Measurements from ENCODE around the gene C19orf81.
A peak's percentile ranks its signal among the peaks of the same experiment; 100 is the strongest.

C19orf81 gene

DNA sequence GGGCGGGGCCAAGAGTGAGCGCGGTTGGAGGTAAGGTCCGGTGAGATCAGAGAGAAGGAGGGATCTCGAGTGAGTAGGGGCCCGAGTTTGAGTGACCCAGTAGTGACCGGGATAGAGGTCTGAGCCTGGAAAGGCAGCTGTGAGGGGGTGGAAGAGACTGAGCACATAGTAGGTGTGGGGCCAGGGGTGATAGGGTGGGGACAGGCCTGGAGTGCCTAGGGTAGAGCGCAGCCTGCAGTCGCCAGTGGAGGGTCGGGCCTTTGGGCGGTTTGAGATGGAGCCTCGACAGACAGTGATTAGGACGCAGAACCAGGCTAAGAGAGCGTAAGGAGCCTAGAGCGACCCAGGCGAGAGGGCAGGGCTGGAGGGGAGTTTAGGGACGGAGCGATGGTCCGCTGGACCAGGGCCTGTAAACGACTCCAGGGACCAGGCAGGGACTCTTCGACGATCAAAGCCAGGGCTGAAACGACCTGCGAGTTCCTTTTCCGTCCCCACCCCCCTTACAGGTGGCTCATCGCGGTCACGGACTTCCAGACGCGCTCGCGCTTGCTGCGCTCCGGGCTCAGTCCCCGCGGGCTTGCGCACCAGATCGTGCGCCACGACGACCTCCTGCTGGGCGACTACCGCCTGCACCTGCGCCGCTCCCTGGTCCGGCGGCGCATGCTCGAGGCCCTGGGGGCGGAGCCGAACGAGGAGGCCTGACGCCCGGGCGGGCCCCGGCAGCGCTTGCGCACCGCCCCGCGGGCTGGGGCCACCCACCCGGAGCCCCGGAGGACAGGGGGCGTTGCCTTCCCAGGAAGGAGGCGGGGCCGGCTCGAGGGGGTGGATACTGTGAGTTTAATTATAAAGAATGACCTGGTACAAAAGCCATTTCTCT, 9.4 kb downstream of the C19orf81 start:
- DNase-seq (ENCODE audit: low read depth in 2 of 2): peak; percentile 38 to 54

DNA sequence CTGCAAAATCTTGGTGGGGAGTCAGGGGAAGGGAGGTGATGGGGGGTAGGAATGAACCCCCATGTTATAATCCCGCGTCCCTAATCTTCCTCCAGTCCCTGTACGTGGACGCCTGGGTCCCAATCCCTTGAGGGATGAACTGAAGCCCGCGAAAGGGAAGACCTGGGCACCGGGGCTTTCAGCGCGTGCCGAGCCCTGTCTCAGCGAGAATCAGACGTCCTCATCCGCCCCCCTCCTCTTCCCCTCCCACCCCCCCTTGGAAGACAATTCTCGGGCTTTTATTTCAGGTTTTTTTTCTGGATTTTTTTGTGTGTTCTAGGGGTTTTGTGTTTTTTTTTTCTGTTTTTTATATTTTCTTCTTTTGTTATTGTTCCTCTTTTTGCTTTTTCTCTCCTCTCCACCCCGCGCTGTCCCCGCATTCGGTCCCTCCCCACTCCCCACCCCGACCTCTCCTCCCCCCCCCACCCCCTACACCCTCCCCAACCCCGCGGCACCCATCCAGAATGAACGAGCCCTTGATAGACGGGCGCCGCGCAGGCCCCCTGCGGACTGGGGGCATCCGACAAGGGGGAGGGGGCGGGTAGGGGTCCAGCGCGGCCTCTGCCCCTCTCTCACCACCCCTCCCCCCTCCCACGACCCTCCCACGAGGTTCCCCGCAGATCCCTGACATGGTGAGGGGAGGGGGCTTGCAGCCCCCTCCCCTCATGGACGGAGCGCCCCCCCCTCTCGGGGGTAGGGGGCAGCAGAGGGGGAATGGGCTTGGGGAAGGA, 10.3 kb downstream of the C19orf81 start:
- DNase-seq (ENCODE audit: low read depth in 2 of 2): no peak

DNA sequence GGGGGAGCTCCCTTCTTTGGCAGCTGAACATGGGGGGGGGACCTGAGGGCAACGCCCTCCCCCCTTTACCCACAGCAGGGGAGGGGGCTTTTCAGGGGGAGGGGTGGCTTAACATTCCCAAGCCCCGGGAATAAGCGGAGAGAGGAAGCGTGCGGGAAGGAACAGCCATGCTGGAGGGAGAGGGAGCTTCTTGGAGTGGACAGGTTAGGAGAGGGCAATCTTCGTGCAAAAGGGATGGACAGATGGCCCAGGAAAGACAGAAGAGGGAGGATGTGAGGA, 10.8 kb downstream of the C19orf81 start:
- DNase-seq (ENCODE audit: low read depth in 2 of 2): no peak

DNA sequence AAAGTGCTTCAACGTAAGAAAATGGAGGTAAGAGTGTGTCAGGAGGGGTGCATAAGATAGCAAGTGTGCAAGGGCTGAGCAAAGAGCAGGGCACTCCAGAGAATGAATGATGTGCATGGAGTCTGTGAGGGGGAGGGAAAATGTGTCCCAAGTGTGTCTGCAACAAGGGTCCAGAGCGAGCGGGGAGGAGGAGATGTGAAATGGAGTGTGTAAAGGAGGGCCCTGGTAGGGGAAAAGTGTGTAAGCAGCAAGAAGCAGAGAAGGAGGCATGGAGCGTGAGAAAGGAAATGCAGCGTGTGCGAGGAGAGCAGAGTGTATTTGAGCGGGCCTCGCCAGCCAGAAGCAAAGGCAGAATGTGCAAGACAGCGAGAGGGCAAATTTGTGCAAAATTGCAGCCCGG, 11.8 kb downstream of the C19orf81 start:
- DNase-seq (ENCODE audit: low read depth in 2 of 2): no peak

DNA sequence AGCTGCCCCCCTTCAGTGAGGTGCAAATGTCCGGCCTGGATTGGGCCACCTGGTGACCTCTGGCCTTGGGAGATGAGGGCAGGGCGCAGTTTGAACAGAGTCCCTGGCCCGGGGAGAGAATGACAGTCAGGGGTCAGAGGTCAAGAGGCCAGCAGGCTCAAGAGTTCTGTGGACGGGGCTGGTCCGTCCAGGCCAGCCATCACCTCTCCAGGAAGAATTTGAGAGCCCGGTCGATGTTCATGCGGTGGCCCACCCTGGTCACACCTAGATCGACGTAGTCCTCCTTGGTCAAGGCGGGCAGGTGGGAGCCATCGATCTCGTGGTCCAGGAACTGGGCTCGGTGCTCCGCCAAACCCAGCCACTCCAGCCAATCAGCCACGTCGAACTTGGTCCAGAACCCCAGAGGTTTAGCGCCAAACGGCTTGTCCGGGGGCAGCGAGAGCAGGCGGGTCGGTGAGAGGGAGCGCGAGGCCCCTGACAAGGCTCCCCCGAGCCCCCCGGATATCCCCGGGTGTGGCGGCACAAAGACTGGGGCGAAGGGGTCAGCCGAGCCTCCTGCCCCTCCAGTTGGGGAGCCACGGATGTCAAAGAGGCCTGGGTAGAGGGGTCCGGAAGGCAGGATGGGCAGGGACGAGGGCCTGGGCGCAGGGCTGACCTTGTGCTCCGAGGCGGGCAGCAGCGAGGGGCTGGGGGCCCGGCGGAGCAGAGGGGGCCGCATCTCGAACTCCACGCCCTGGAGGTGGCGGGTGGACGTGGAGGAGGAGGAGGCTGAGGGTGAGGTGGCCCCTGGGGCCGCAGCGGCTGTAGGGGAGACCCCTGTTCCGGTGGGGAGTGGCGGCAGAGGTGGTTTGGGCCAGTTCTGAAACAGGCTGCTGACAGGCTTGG, 12.8 kb downstream of the C19orf81 start:
- DNase-seq (ENCODE audit: low read depth in 2 of 2): no peak

DNA sequence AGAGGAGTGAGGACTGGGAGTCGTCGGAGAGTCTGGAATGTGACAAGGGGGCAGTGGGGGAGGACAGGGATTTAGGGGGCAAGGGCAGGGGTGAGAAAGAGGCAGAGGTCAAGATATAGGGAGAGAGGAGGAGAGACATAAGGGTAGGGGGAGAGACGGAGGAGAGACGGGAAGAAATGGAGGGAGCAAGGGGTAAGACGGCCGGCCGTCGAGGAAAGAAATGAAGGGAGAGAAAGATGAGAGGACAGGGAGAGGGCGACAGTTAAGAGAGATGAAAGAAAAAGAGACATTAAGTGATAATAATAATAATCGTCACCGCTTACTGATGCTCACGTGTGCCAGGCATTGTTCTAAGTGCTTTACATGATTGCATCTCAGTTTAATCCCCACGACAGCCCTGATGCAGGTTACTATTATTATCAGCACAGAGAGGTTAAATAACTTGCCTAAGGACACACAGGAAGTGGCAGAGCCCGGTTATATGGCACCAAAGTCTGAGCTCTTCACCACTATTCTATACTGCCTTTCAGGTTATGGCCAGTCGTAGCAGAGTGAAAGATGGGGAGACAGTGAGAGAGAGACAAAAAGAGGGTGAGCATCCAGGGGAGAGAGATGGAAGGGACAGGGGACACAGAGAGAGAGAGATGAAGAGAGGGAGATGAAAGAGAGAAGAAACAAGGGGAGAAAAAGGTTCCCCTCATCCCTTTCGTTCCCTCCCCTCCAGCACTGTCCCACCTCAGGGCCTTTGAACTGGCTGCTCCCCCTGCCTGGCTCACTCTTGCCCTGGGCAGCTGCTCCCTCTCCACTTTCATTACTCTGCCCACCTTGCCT, 13.6 kb downstream of the C19orf81 start:
- no peak for DNase-seq (ENCODE audit: low read depth in 2 of 2)

DNA sequence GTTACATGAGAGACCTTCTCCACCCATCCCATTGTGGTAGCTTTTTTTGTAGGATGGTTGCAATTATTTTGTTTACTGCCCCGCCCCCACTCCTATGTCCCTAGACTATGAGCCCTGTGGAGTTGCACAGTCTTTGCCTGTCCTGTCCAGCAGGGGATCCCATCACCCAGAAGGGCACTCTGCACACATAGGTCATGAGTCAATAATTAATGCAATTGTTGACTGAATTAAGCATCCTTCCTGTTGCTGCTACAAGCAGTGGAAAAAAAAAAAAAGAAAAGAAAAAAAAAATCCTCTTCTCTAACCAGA, 14.2 kb downstream of the C19orf81 start:
- DNase-seq (ENCODE audit: low read depth in 2 of 2): no peak

DNA sequence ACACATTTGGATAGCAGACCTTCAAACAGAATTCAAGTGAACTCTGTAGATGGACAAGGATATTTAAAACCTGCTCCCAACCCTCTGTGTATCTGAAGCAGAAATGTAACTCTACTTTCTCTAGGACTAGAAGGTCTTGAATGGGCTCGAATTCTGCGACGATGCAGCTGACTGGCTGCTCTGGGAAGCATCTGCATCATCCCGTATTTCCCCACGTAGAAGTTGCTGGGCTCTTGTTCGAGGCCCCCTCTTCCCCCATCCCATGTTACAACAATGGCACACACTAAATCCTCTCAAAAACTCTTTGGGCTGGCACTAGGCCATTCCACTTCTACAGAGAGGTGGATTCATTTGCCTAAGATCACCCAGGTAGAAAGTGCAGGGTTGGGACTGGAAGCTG, 15.0 kb downstream of the C19orf81 start:
- no peak for DNase-seq (ENCODE audit: low read depth in 2 of 2)

DNA sequence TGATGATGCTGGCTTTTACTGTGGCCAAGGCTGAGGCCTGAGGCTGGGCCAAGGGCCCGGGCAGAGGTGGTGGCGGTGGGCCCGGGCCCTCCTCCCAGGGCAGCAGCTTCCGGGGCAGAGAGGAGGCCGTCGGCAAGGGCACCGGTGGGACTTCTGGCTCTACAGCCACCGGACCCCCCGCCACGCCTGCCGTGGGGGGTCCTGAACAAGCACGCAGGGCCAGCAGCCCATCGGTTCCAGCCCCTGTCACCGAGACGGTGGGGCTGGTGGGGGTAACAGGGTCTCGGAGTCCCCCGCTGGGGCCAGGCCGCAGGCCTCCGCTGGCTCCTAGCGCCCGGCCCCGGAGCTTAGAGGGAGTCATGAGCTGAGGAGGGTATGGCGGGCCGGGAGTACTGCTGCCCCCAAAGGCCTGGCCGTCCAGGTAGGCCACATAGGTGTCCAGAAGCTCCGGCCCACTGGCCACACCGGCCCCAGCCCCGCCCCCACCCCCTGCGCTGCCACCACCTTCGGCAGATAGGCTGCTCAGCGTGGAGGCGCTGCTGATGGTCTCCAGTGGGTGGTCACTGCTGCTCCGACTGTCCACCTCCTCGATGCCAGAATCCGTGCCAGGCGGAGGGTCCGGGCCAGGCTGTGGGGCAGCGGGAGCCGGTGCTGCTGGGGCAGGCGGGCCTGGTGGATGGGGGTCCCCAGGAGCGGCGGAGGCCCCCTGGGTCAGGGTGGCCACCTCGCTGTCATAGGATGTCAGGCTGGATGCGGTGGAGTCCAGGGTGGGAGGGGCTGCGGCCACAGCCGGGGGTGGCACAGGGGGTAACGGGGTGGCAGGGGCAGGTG, 17.3 kb downstream of the C19orf81 start:
- no peak for DNase-seq (ENCODE audit: low read depth in 2 of 2)

DNA sequence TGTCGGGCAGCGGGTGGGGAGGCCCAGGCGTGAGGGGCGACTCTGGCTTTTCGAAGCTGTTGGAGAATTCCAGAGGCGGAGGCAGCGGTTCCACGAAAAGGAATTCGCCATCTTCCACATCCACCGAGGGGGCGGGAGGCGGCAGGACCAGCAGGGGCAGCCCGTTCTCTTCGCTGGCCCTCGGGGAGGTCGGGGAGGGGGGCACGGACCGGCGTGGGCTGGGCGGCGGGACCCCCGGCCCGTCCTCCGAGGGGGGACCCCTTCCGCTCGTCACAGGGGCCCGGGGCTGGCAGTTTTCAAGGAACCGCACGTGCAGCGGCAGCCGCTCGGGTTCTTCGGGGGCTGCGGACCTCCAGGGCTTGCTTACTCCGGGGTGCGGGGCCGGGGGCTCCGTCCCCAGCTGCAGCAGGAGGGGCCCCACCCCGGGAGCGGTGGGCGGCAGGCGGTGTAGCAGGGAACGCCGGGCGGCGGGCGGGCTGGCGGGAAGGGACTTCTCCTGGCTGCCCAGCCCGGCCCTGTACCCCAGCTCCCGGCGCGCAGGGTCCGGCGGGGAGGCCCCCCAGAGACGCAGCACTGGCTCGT, 18.0 kb downstream of the C19orf81 start:
- no peak for DNase-seq (ENCODE audit: low read depth in 2 of 2)

DNA sequence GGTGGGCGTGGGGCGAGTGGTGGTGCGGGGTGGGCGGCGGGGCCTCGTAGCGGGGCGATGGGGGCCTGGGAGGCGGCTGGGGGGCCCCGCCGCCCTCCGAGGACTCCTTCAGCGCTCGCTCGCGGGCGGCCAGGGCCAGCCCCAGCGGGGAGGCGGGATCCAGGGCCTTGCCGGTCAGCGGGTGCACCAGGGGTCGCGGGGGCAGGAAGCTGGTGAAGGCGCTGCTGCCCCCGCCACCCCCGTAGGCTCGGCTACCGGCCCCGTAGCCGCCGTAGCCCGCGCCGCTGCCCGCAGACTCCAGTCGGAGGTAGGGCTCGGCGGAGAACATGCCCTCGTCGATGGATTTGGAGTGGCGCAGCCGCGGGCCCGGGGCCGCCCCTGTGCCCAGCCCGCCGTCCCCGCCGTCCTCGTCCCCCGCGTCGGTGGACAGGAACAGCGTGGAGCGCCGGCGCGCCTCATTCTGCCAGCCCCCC, 18.6 kb downstream of the C19orf81 start:
- DNase-seq (ENCODE audit: low read depth in 2 of 2): no peak

DNA sequence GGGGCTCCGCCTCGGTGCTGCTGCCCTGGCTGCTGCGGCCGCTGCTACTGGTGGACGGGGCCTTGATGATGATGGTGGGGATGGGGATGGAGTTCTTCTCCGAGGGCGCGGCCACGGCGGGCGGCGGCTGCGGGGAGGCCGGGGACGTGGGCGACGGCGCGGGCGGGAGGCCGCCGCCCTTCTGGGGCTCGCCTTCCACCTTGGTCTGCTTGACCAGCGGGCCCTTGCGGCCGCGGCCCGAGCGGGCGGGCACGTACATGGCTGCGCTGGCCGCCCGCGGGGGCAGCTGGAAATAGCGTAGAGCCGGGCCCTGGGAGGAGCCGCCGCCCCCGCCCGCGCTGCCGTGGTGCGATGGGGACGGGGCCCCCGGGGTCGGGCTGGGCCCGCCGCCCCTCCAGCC, 19.2 kb downstream of the C19orf81 start:
- DNase-seq (ENCODE audit: low read depth in 2 of 2): no peak

DNA sequence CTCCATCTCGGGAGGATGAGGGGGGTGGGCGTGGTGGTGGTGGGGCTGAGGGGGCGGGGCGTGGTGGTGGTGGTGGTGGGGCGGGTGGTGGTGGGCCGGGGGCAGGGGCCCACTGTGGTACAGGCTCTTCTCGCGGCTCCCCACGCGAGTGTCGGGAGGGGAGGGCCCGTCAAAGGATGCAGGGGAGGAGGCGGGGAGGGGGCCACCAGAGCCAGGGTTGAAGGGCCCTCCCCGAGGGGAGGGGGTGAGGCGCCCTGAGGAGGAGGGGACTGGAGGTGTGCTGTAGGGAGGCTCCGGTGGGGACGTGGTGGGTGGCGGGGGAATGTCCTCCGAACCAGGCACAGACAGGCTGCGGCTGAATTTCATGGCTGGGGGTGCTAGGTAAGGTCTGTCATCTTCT, 19.6 kb downstream of the C19orf81 start:
- DNase-seq (ENCODE audit: low read depth in 2 of 2): no peak

DNA sequence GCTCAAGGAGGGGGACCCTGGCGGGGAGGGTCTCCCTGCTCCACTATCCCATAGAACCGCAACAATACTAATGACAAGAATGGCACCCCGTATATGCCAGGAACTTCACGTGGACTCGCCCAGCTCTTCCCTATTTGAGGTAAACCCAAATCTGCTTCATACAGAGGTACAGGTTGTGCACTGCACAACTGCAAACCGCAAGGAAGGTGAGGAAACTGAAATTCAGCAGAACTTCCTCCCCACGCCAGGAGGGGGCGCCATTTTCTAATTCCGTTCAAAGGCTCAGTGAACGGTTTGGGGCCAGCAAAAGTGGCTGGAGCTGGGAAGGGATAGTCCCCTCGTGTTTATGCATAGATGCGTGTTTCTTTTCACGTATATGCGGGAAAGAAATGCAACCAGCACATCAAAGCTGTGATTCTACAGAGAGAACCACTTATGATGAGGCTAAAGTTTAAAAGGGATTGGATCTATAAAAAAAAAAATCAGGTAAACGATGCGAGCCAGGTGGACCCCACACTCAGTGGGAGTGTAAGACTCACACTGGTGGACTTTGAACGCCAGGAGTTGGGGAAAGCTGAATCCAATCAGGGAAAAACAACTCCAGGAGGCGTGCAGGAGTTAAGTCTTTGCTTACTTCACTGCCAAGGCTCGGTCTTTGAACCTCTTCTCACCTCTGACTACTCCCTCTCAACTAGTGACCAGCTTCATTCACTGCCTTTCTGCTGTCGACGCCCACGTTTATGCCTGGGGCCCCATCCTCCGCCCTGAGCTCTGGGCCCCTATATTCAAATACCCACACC, 20.3 kb downstream of the C19orf81 start:
- DNase-seq (ENCODE audit: low read depth in 2 of 2): no peak

DNA sequence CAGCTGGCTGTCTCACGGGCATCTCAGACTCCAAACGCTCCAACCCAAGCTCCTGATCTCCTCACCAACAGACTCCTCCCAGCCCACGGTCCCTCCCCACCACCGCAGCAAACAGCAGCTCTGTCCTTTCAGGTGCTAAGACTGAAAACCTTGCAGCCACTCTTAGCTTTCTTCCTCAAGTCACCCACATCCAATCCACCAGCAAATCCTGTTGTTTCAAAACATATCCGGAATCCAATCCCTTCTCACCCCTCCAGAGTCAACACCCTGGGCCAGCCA, 20.8 kb downstream of the C19orf81 start:
- DNase-seq (ENCODE audit: low read depth in 2 of 2): no peak

DNA sequence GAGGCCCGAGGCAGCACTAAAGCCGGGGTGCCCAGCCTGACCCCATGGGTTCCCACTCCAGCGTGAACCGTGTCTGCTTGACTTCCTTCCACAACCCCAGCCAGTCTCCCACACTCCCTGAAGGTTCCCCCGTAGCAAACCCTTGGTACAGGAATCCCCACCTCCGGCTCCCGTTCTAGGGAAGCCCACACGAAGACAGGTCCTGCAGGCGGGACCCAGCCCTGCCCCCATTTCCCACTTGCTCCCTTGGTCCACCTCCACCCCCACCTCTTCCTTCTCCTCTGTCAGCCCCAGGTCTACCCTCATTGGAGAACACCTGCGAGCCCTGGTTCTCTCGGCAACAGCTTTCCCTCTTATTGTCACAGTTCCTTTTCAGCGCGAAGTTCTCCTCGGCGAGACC, 23.9 kb downstream of the C19orf81 start:
- no peak for DNase-seq (ENCODE audit: low read depth in 2 of 2)

DNA sequence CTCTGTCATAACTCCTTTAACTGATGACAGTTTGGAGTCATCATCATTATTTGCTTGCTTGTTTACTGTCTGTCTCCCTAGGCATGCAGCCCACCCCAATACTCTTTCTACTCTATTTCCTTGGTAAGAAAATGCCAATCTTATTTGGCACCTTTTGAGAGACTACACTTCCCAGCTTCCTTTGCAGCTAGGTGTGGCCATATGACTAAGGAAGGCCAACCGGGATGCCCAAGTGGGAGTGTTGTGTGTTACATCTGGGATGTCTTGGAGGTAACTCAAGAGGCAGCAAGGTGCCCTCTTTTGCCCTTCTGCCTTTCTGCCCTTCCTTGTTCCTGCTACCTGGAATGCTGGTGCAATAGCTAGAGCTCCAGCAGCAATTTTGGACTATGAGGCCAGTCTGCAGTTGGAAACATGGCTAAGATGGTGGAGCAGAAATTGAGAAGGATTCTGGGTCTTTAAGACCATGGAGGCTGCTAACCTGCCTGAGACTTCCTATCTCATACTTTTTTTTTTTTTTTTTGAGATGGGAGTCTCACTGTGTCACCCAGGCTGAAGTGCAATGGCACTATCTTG, 27.5 kb downstream of the C19orf81 start:
- DNase-seq (ENCODE audit: low read depth in 2 of 2): no peak

DNA sequence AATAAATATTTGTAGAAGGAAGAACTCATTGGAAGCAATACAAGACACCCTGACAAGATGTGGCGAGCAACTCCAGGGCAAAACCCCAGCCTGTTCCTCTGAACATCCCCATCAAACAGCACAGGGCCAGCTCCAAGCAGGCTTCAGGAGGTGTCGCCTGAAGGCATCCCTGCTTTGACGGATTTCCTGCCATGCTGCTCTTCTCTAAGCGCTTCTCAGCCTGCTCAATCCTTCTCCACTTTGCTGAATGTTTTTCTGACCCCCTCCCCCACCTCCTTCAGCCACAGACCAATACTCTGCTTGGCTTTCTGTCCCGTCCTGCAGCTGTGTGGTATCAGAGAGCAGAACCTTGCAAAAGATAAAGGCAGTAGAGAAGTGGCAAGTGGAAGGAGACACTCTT, 28.4 kb downstream of the C19orf81 start:
- no peak for DNase-seq (ENCODE audit: low read depth in 2 of 2)

DNA sequence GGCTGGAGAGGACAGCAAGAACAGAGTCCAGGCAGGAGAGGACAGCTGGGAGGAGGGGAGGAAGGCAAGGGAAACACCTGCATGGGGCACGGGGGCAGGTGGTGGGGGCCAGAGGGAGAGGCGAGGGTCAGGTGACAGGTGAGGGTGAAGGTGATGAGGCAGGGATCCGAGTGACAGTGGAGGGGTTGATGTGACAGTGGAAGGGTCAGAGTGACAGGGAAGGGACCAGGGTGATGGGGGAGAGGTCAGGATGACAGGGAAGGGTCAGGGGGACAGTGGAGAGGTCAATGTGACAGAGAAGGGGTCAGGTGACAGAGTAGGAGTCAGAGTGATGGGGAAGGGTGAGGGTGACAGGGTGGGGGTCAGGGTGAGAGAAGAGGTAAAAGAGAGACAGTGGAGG, 29.1 kb downstream of the C19orf81 start:
- DNase-seq (ENCODE audit: low read depth in 2 of 2): no peak
